Natural killer cell treated with Interleukin-12 subunit alpha and Interleukin-12 subunit beta and Interleukin-15 and Interleukin-18, amount 100 ng/mL, for 72 hours (primary cell): ENCODE measurements around the gene RPUSD1. TPM values are rescaled to one million over a fixed set of nuclear protein-coding genes. Genes with fewer than 3 reads are reported as not detected.
A peak's percentile ranks its signal among the peaks of the same experiment; 100 is the strongest.

Source experiments
- ATAC-seq, 2 donors: fragments of 150-1000 bp; cut with Tn5 transposase in 1 of 2; sonication (Bioruptor Pico), chemical (Tn5 transposase) in 1 of 2; 2 replicates each; pipeline ENCODE4 v1.10.0; 2021
- DNase-seq: peaks from one replicate; pipeline ENCODE4 v3.0.0; 2022; ENCODE audit warnings: low spot score
- H3K27ac Mint-ChIP-seq, 2 donors: 1 replicate in 1 of 2; 2 replicates in 1 of 2; pipeline ENCODE4 v1.8.0; 2022; ENCODE audit warnings: mixed read lengths in 2 of 2, mild to moderate bottlenecking in 1 of 2, moderate library complexity in 1 of 2
- H3K27me3 Mint-ChIP-seq, 2 donors: 1 replicate in 1 of 2; 2 replicates in 1 of 2; pipeline ENCODE4 v1.8.0; 2022; ENCODE audit warnings: mixed read lengths in 2 of 2
- H3K36me3 Mint-ChIP-seq: one replicate; pipeline ENCODE4 v1.8.0; 2022; ENCODE audit warnings: mixed read lengths
- H3K4me1 Mint-ChIP-seq, 2 donors: 1 replicate in 1 of 2; 2 replicates in 1 of 2; pipeline ENCODE4 v1.8.0; 2022; ENCODE audit warnings: low read depth in 2 of 2, mixed read lengths in 2 of 2, mild to moderate bottlenecking in 1 of 2
- H3K4me3 Mint-ChIP-seq: one replicate; pipeline ENCODE4 v1.8.0; 2022; ENCODE audit warnings: mixed read lengths
- H3K9me3 Mint-ChIP-seq: 2 replicates; pipeline ENCODE4 v1.8.0; 2022; ENCODE audit warnings: mixed read lengths
- total RNA-seq, 2 donors: library from RNA; stranded (reverse); gene quantifications; one replicate each; pipeline ENCODE4 v1.2.3, GENCODE V29; 2022

Gene RPUSD1
- total RNA-seq, 2 donors from 2014 or later, result 38.2 to 79.3 TPM

- ATAC-seq (peak; percentile 91 to 96), DNase-seq (peak; percentile 94)
- peaks cover 3% of the 10 kb centered on the region in 2 donors for H3K4me1 Mint-ChIP-seq
- H3K4me3 Mint-ChIP-seq, result peak within 1 kb of the TSS; percentile 73
- no peaks in the 10 kb centered on the region for H3K9me3 Mint-ChIP-seq
- H3K36me3 Mint-ChIP-seq, result no peaks in the 10 kb centered on the region
- H3K27me3 Mint-ChIP-seq, result no peaks in the 10 kb centered on the region
- no peak within 1 kb of the TSS for H3K27ac Mint-ChIP-seq
Measured at GRCh38 chr16:740764-741505, 47.2 kb downstream of the RPUSD1 start, which contains the start of gene CIAO3. Gene CIAO3, minus strand, starts transcription at chr16:740997. Its CDS starts 12 bp downstream, at chr16:740985.

- H3K4me3 Mint-ChIP-seq, result peak overlapping the region; percentile 73
- no peak overlapping the region for H3K27ac Mint-ChIP-seq
- H3K4me1 Mint-ChIP-seq, result peaks cover 3 to 7% of the 10 kb centered on the region in 2 donors
- no peak for DNase-seq
- H3K9me3 Mint-ChIP-seq, result no peaks in the 10 kb centered on the region
- H3K27me3 Mint-ChIP-seq, result no peaks in the 10 kb centered on the region
- peak; percentile 27 to 33 for ATAC-seq
- no peaks in the 10 kb centered on the region for H3K36me3 Mint-ChIP-seq
Measured at GRCh38 chr16:740459-740763, 47.8 kb downstream of the RPUSD1 start.

- DNase-seq (no peak), ATAC-seq (no peak)
- no peaks in the 10 kb centered on the region for H3K36me3 Mint-ChIP-seq
- peak overlapping the region in 1 of 2 donors; percentile 58 for H3K27ac Mint-ChIP-seq
- H3K9me3 Mint-ChIP-seq, result no peaks in the 10 kb centered on the region
- no peaks in the 10 kb centered on the region for H3K27me3 Mint-ChIP-seq
- H3K4me3 Mint-ChIP-seq, result peak overlapping the region; percentile 73
- H3K4me1 Mint-ChIP-seq, result peaks cover 3 to 10% of the 10 kb centered on the region in 2 donors
Measured at GRCh38 chr16:739560-740458, 48.4 kb downstream of the RPUSD1 start.

GRCh38 chr16:736936-737481 is 51.2 kb downstream of the RPUSD1 start:
- H3K27me3 Mint-ChIP-seq, result no peaks in the 10 kb centered on the region
- ATAC-seq, result no peak
- no peak overlapping the region for H3K4me3 Mint-ChIP-seq
- H3K36me3 Mint-ChIP-seq, result no peaks in the 10 kb centered on the region
- no peak overlapping the region for H3K27ac Mint-ChIP-seq
- peaks cover 3 to 10% of the 10 kb centered on the region in 2 donors for H3K4me1 Mint-ChIP-seq
- no peak for DNase-seq
- H3K9me3 Mint-ChIP-seq, result no peaks in the 10 kb centered on the region

- Mint-ChIP-seq H3K27ac (peak overlapping the region in 1 of 2 donors; percentile 21), H3K9me3 (no peaks in the 10 kb centered on the region)
- DNase-seq, result no peak
Measured at GRCh38 chr16:735982-736453, 52.2 kb downstream of the RPUSD1 start.

GRCh38 chr16:734981-735881 is 53.0 kb downstream of the RPUSD1 start:
- peak overlapping the region; percentile 47 for H3K4me3 Mint-ChIP-seq
- no peaks in the 10 kb centered on the region for H3K36me3 Mint-ChIP-seq
- H3K9me3 Mint-ChIP-seq, result no peaks in the 10 kb centered on the region
- H3K27me3 Mint-ChIP-seq, result no peaks in the 10 kb centered on the region
- DNase-seq (no peak), ATAC-seq (no peak)
- H3K4me1 Mint-ChIP-seq, result peaks cover 3 to 10% of the 10 kb centered on the region in 2 donors
- H3K27ac Mint-ChIP-seq, result no peak overlapping the region

More at GRCh38 chr16:735982-736453, 52.2 kb downstream of the RPUSD1 start:
- H3K4me3 Mint-ChIP-seq, result peak overlapping the region; percentile 47
- H3K36me3 Mint-ChIP-seq, result no peaks in the 10 kb centered on the region
- peaks cover 3 to 10% of the 10 kb centered on the region in 2 donors for H3K4me1 Mint-ChIP-seq
- peak in 1 of 2 donors; percentile 68 for ATAC-seq
- H3K27me3 Mint-ChIP-seq, result no peaks in the 10 kb centered on the region

Other genes starting within 250 kb of the RPUSD1 start
- gene PRR35, start 228.0 kb downstream of the RPUSD1 start, total RNA-seq, result under 1 TPM; 0.12 to 0.64 TPM
- gene NHLRC4, start 221.4 kb downstream of the RPUSD1 start, total RNA-seq, result under 1 TPM; 0.33 to 0.48 TPM
- 10 to 100 TPM; 27.6 to 60.9 TPM for gene PIGQ, start 218.4 kb downstream of the RPUSD1 start, total RNA-seq
- 10 to 100 TPM; 16.7 to 18.7 TPM for gene RAB40C, start 198.3 kb downstream of the RPUSD1 start, total RNA-seq
- gene WFIKKN1, start 157.4 kb downstream of the RPUSD1 start, total RNA-seq, result 1 to 10 TPM in 1 of 2 donors, under 1 TPM in 1; 0.75 to 1.1 TPM
- gene METTL26, start 152.1 kb downstream of the RPUSD1 start, total RNA-seq, result 100 to 1,000 TPM in 1 of 2 donors, 10 to 100 TPM in 1; 93.7 to 115 TPM
- 10 to 100 TPM; 29.5 to 57.7 TPM for gene MCRIP2, start 146.6 kb downstream of the RPUSD1 start, total RNA-seq
- 100 to 1,000 TPM in 1 of 2 donors, 10 to 100 TPM in 1; 49.7 to 130 TPM for gene WDR90, start 139.0 kb downstream of the RPUSD1 start, total RNA-seq
- gene RHOT2, start 120.2 kb downstream of the RPUSD1 start, total RNA-seq, result 100 to 1,000 TPM; 171 to 259 TPM
- gene RHBDL1, start 112.7 kb downstream of the RPUSD1 start, total RNA-seq, result 1 to 10 TPM; 1.0 to 1.5 TPM
- 100 to 1,000 TPM in 1 of 2 donors, 10 to 100 TPM in 1; 95.0 to 172 TPM for gene STUB1, start 108.0 kb downstream of the RPUSD1 start, total RNA-seq
- 10 to 100 TPM; 31.2 to 53.4 TPM for gene JMJD8, start 104.0 kb downstream of the RPUSD1 start, total RNA-seq
- gene WDR24, start 98.0 kb downstream of the RPUSD1 start, total RNA-seq, result 10 to 100 TPM; 15.7 to 25.0 TPM
- under 1 TPM in 1 of 2 donors, not detected in 1; 0.26 TPM for gene FBXL16, start 82.6 kb downstream of the RPUSD1 start, total RNA-seq
- 10 to 100 TPM; 21.0 to 34.9 TPM for gene METRN, start 73.3 kb downstream of the RPUSD1 start, total RNA-seq
- gene ANTKMT, start 67.2 kb downstream of the RPUSD1 start, total RNA-seq, result 10 to 100 TPM; 29.1 to 37.9 TPM
- 1 to 10 TPM; 3.1 to 6.4 TPM for gene CCDC78, start 61.9 kb downstream of the RPUSD1 start, total RNA-seq
- gene HAGHL, start 61.3 kb downstream of the RPUSD1 start, total RNA-seq, result 10 to 100 TPM in 1 of 2 donors, 1 to 10 TPM in 1; 5.4 to 15.3 TPM
- 10 to 100 TPM; 26.9 to 54.0 TPM for gene CIAO3, start 47.4 kb downstream of the RPUSD1 start, total RNA-seq
- gene MSLN, start 27.6 kb downstream of the RPUSD1 start, total RNA-seq, result not detected
- 100 to 1,000 TPM in 1 of 2 donors, 10 to 100 TPM in 1; 70.7 to 210 TPM for gene CHTF18, start 239 bp upstream of the RPUSD1 start, total RNA-seq
- not detected for gene GNG13, start 12.4 kb upstream of the RPUSD1 start, total RNA-seq
- 10 to 100 TPM; 17.1 to 21.0 TPM for gene LMF1, start 182.6 kb upstream of the RPUSD1 start, total RNA-seq
- under 1 TPM in 1 of 2 donors, not detected in 1; 0.20 TPM for gene SOX8, start 193.4 kb upstream of the RPUSD1 start, total RNA-seq